Activated CD4-positive, alpha-beta T cell treated with anti-CD3 and anti-CD28 coated beads, Interleukin-10, Interleukin-2, amounts not matched to agents 100 ng/mL and 50 ng/mL, durations not matched to agents 16 hours and 8 hours (primary cell): ENCODE data around the gene TSHZ3.

Source experiments
- DNase-seq: peaks from one replicate; pipeline ENCODE4 v3.0.0-alpha.2; 2020

TSHZ3 gene, protein sequence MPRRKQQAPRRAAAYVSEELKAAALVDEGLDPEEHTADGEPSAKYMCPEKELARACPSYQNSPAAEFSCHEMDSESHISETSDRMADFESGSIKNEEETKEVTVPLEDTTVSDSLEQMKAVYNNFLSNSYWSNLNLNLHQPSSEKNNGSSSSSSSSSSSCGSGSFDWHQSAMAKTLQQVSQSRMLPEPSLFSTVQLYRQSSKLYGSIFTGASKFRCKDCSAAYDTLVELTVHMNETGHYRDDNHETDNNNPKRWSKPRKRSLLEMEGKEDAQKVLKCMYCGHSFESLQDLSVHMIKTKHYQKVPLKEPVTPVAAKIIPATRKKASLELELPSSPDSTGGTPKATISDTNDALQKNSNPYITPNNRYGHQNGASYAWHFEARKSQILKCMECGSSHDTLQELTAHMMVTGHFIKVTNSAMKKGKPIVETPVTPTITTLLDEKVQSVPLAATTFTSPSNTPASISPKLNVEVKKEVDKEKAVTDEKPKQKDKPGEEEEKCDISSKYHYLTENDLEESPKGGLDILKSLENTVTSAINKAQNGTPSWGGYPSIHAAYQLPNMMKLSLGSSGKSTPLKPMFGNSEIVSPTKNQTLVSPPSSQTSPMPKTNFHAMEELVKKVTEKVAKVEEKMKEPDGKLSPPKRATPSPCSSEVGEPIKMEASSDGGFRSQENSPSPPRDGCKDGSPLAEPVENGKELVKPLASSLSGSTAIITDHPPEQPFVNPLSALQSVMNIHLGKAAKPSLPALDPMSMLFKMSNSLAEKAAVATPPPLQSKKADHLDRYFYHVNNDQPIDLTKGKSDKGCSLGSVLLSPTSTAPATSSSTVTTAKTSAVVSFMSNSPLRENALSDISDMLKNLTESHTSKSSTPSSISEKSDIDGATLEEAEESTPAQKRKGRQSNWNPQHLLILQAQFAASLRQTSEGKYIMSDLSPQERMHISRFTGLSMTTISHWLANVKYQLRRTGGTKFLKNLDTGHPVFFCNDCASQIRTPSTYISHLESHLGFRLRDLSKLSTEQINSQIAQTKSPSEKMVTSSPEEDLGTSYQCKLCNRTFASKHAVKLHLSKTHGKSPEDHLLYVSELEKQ

DNA sequence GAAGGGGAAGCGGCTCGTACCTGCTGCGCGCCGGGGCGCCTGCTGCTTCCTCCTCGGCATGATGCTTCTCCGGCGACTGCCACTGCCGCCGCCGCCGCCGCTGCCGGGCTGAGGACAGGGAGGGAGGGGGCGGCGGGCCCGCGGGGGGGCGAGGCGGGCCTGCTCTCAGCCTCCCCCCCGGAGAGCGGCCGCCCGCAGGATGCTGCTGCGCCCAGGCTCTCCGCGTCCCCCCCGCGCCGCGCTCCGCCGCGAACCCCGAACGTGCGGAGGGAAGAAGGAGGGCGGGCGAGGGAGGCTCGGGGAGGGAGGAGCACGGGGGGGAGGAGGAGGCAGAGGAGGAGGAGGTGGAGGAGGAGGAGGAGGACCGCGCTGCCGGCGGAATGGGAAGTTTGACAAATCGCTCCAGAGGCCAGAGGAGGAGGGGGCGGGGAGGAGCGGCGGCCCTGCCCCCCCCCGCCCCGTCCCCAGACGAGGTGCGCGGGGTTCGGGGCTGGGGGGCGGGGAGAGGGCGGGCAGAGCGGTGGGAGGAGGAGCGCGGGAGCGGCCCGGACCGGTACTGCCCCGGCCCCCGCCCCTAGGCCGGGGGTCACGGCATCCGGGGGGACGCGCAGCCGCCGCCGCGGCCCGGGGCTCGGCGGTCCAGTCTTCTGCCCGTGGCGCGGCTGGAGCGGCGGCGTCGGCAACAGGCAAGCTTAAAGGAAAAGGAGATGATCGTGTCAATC is at the start of gene TSHZ3:
Gene TSHZ3 (minus strand): TSS at position 277 of the 722 bp plus-strand sequence. CDS start 217 bp downstream, at position 60.
- DNase-seq: peak; percentile 50

DNA sequence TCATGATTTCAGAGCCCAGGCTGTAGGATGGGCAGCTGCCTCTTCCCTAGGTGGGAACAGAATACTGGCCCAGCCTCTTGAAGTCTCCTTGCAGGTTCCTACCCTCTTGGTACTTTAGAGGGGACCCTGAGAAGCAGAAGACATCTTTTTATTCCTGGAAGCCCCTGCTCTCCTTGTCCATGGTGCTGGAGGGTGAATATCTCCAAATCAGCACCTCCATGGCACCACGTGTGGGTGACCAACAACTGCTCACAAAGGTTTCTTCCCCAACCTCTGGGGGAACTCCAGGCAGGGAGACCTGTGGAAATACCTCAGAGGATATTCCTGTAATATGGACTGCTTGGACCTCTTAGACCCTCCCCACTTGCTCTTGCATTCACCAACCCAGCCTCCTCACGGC is 48.1 kb upstream of the TSHZ3 start:
- DNase-seq: no peak

DNA sequence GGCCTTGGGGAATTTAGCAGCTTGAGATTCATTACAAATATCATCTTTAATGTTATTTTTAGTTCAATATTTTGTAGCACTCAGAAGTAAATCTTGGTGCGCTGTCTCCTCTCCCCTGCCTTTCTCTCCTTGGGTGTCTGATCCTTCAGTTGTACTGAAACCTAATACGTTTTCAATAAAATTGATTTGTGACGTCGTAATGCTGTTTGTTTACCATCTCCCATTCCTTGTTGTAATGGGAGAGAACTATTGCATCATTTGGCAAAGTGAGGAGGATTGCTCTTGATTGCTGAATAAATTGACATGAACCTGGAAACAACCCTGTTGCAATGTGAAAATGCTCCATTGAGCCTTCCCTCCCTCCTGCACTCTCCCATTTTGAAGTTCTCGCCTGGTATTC is 43.2 kb upstream of the TSHZ3 start:
- no peak for DNase-seq

DNA sequence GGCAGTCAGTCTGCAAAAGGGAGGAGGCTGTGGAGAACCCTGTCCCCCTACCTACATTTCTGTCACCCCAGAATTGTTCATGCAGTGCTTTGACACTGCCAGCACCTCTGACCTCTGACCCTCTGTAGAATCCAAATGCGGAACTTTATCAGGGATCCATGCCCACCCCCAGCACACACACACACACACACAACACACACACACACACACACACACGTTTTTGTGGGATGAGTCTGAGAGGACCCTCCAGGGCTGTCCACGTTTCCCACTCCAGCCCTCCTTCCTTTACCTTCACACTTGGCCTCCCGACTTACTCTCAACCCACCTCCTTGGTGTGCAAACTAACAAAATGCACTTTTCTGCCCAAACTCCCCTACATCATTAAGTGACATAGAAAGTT is 42.3 kb upstream of the TSHZ3 start:
- no peak for DNase-seq

DNA sequence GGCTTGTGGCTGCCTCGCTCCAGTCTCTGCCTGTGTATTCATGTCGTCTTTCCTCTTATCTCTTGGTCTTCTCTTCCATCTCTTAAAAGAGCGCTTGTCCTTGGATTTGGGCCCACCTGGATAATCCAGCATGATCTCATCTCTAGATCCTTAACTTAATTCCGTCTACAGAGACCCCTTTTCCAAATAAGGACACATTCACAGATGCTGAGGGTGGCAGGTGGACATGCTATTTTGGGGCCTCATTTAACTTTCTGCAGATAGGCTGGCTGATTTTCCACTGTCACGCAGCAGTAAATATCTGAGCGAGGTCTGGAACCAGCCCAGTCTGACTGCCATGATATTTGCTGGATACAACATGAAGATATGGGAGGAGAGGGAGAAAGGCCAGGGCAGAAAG is 41.5 kb upstream of the TSHZ3 start:
- no peak for DNase-seq

DNA sequence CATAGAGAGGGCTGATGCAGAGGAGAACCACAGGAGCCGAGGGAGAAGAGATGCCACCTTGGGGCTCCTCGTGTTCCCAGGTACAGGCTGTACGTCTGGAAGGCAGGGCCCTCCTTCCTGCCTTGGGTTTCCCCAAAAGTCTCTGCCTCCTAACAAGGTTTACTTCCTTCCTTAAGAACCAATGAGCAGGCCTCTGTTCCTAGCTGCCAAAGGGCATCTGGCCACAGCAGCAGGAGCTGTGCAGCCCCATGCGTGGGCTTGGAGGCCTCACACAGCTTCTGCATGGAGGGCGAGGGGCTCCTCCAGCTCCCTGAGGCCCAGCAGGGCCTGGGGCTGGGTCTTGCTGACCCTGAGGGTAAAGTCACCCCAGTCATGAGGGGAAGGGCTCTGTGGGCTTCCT is 40.6 kb upstream of the TSHZ3 start:
- no peak for DNase-seq

DNA sequence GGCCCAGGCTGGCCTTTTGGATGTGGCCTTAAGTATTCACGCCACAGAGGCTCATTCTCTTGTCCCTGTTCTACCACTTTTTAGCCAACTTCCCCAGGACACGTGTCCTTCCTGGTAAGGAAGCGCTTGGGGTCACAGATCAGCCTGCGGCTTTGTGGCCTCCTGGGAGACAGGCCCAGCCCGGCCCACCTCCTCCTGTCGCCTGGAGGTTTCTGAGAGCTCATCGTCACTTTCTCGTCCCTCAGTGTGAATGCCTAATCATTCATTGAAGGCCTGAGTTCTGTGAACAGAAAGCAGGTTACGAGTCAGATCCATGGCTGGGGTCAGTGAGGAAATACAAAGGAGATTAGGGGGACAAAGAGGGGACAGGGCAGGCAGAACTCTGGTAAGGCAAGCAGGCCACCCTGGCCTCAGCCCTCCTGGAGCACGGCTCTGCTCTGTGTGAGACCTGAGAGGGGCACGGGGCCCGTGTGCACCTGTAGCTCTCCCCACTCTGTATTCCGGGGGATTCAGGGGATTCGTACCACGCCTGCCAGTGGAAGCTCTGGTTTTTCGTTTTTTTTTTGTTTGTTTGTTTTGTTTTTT is 38.6 kb upstream of the TSHZ3 start:
- DNase-seq: no peak

DNA sequence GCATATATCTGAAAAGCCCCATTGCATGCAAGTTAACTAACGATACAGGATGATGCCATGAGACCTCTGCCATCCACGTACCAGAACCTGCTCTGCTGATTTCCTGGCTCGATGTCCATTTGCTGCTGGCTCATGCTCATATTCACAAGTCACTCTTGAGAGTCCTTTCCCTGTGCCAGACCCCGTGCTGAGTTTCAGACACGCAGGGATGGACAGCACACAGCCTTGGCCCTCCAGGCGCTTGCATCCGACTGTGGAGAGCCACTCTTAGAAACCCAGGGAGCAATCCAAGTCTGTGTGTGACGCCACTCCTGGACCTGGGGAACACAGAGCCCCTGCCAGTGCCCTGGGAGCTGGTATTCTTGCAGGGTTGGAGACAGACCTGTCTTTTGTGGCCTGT is 37.6 kb upstream of the TSHZ3 start:
- no peak for DNase-seq

DNA sequence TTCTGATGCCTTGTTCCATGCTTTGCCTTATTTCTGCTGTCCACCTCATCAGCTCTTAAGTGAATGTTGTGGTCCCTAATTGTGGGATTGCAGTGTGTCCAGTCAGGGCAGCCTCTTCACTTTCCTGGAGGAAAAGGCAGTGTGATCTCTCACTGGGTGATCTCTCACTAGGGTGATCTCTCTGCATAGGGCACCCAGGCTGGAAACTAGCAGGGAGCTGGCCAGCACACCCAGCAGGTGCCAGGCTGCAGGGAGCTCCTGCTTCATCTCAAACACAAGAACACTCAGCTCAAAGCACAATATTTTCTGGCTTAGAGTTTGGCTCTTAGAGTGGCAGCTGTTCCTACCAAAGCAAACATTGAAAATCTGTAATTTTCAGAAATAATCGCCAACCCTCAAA is 36.5 kb upstream of the TSHZ3 start:
- no peak for DNase-seq

DNA sequence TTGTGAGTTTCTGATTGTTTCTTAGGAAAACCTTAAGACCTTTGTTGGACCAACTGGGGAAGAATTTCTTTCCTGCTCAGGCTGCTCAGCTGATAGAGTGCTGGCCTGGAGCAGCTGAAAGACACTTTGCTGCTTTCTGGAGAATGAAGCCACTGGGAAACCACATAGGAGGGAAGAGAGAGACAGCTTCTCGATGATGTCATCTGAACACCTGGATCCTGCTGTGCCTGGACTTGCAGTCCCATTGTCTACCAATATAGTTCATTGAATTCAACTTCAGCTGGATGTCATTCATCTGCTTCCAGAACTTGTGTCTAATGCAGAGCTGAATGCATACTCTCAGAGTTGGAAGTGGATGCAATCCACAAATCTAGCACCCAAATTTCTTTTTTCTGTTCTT is 34.3 kb upstream of the TSHZ3 start:
- no peak for DNase-seq

DNA sequence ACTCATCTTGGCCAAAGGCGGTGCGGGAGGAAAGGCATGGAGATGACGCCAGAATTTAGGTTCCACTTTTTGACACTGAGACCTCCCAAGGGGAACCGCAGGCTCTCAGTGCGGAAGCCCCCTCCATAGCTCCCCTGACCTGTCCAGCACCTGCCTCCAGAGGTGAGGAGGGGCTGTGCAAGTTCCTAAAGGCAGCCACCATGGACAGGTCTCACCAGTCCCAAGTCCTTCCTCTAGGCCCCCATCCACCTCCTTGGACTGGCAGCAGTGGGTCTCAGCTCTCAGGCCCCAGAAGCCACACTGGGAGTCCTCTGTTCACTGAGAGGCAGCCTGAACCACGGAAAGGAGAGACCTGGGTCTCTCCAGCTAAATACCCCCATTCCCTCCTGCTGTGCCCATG is 31.6 kb upstream of the TSHZ3 start:
- no peak for DNase-seq

DNA sequence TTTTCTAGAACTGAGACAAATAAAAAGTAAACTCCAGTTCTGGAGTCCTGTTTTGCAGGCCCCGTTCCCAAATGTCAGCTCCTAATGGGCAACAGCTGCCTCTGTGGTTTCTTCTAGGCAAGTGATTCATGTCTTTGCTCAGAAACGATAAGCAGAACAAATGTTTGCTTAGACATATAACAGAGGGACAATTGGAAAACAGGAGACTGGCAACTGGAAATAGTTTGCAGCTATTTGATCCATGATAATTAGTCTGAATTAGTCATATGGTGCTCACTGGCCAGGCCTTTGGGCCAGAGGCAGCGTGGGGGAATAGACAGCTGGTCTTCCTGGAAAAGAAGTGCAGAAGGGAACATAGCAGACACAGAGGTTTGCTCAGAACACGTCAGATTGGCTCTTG is 29.2 kb upstream of the TSHZ3 start:
- no peak for DNase-seq

DNA sequence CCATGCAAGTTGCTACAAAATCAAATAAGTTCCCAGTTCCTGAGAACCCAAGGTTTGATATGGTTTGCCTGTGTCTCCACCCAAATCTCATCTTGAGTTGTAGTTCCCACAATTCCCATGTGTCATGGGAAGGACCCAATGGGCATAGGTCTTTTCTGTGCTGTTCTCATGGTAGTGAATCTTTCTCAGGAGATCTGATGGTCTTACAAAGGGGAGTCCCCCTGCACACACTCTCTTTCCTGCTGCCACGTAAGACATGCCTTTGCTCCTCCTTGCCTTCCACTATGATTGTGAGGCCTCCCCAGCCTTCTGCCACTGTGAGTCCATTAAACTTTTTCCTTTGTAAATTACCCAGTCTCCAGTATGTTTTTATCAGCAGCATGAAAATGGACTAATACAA is 28.5 kb upstream of the TSHZ3 start:
- no peak for DNase-seq

DNA sequence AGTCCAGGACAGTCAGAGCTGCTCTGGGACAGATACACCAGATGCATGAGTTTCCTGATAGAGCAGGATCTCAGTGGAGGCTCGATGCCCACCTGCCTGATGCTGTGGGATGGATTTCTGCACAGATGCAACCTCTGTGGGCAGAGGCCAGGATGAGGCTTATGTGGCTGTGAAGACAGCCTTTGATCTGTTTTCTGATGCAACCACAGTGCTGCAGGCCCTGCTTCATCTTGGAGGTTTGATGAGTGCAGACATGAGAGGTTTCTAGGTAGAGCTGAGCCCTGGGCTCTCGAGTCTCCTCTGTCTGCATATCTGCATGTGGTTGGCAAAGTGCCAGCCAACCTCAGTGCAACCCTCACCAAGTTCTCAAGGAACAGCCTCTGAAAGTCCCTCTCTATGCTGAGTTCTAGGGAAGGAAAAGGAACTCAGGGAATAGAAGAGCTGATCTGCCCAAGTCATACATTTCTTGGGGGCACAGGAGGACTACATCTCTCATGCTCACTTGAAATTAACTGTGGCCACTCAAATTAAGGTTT is 23.1 kb upstream of the TSHZ3 start:
- peak; percentile 27 for DNase-seq

DNA sequence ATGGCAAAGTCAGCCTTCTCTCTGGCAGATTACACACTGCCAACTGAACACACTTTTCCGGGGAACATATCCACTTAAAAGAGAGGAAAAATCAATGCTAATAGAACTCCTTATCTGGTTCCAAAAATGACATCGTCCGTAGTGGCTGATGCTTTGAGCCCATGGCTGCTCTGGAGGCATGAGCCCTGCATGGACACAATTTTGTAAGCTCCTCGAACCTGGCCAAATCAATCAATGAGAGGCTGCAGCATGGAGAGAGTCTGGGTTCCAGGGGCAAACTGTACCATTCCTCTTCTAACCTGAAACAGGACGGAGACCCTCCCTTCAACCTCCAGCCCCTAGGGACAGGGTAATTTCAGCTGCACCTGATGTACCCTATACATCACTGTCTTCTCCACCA is 21.0 kb upstream of the TSHZ3 start:
- DNase-seq: no peak

DNA sequence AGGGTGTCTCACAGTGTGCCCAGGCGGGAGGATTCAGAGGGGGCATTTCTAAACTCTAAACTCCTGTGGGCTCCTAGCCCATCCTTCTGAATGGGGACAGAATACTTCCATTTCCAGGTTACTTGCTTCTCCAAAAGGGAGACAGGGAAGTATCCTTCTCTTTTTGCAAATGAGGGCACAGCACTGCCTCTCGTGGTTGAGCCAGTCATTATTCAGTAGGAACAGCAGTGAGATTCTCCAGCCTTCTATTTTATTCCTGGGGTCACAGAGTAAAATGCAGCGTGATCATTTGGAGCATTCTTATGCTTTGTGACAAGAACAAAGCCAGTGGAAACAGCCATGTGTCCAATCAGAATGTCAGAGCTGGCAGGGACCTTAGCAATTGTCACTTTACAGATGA is 15.7 kb upstream of the TSHZ3 start:
- DNase-seq: no peak

DNA sequence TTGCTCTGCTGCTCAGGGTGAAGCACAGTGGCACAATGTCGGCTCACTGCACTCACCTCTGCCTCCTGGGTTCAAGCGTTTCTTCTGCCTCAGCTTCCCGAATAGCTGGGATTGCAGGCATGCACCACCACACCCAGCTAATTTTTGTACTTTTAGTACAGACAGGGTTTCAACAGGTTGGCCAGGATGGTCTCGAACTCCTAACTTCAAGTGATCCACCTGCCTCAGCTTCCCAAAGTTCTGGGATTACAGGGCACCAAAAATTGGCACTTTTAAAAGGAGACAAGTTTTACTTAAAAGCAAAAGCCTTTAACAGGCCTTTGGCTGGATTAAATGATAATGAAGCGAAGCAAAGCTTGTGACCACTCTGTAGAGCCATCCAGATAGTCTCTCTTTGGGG is 12.5 kb upstream of the TSHZ3 start:
- no peak for DNase-seq

DNA sequence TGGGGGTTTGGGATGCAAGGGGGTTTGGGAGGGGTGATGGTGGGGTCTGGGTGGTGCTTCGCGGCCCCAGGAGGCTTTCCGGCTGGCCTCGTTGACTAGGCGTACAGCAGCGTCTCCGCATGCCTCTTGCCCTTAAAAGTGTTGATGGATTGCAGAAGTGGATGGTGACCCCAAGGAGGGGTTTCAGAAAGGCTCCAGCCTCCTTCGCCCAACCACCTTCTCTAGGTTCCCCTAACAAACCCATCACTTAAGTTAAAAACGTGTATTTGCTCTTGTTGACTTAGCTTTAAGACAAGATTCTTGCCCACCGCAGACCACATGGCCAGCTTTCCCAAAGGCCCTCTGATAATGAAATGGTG is 8.1 kb upstream of the TSHZ3 start:
- no peak for DNase-seq

DNA sequence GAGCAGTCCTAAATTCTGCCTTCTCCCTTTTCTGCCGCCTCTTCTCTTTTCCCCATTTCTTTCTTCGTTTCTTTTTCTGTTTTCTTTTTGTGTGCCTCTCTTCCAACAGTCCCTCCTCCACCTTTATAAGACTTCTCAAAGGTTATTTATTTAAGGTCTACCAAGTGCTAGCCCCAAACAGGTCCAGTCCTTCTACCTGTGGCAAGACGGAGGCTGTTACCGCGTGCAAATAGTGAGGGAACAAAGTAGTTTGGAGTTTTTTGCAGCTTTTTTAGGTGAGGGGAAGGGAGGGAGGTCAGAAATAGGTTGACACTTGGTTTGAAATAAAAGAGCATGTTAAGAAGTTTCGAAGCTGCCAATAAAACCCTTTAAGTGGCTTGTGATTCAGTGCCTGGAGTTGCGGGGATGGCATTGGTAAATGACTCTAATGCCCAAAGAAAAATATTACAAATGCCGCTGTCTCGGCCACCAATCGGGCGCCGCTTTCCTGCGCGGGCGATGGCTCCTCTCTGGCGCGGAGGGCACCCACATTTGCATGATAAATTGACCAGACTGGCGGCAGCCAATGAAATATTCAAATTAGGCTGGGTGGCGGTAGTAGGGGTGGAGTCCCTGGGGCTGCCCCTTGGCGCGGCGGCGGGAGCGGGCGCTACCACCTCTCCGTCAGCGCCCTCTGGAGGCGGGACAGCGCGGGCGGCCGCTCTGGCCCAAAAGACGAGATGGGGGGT is 7.5 kb upstream of the TSHZ3 start:
- peak; percentile 75 for DNase-seq

DNA sequence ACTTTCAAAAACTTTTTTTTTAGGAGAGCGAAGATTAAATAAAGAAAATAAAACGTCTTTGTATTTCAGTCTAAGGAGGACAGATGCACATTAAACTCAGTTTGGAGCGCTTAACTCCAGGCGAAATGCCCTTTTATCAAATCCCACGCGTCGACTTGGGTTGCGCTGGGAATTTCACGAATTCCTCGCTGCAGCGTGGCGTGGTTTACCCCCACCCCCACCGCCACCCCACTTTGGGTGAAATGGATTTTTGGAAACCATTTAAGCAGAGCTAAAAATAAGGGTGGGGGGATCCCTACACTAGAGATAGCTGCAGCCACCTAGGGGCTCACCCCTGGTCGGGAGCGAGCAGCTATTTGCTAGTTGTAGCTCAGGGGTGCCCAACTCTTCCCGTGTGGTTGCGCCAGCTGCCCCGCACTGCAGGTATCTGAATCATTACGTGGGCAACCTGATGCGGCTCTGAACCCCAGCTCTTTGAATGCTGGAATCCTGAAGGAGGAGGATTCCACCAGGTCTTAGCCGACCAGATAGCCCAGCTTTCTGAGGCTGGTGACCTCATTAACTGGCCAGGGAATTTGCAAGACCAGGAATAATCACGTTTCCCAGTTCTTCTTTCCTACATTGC is 6.5 kb upstream of the TSHZ3 start:
- DNase-seq: no peak
